ENCODE results near the gene CPT2. TPM values are rescaled to one million over a fixed set of nuclear protein-coding genes. Genes with fewer than 3 reads are reported as not detected.

The CPT2 gene
- total RNA-seq, 1 experiment from 2014 or later: 14.4 TPM

DNA sequence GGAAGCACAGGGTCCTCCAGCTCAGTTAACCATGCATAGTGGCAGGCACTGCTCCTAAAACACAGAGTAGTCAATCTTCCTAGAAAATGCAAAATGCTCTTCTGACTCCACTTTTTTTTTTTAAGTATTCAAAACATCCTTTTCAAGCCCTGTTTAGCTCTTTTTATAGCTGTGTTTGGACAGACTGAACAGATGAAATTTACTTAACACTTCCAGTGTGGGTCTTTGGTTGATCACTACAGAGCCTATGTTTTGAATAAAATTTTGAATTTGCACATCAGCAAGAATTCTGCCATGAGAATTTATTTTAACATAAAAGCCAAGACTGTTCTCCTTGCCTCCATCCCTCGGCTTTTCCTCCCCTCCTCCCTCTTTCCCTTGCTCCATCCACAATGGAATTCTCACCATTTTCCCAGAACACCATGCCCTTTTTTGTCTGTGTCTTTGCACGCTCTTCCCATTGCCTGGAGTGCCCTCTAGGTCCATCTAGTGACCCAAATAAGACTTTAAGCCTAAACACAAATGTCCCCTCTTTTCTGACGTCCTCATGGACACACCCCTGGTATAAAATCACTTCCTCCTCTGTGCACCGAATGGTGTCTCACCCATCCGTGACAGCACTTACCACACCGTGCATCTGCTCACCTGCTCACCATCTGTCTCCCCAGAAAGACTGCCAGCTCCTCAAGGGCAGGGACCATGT lies 24.0 kb upstream of the CPT2 start:
- no TSS peak for BruUV-seq (replicated peaks)
- no peaks in the 10 kb centered on the region for H3K36me3 Mint-ChIP-seq (ENCODE audit: insufficient read depth, unreplicated experiment)

DNA sequence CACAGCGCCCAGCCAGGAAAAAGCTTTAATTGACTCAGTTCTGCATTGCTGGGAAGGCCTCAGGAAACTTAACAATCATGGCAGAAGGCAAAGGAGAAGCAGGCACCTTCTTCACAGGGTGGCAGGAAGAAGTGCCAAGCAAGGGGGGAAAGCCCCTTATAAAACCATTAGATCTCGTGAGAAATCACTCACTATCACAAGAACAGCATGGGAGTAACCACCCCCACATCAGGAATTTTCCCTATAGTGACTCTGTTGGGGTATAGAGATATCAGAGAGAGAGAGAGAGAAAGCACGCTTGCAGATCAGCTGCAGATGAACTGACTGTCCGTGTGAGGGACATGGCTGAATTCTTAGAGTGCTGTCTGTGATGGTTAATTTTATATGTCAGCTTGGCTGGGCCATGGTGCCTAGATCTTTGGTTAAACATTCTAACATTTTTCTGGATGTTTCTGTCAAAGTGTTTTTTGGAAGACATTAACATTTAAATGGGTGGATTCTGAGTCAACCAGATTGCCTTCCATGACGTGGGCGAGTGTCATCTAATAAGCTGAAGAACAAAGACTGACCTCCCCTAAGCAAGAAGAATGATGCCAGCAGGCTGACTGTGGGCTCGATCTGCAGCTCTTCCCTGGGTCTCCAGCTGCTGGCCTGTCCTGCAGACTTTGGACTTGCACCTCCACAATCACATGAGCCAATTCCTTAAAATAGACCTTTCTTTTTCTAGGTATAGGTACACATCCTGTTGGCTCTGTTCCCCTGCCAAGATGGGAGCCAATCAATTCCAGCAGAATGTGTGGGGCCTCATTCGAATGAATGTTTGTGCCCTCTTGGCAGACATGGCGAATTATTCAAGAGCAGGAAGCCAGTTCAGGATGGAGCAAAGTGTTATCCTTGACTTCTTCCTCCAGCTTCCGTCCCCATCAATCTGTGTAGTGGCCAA lies 21.4 kb upstream of the CPT2 start:
- TF ChIP-seq, protein P1, sequence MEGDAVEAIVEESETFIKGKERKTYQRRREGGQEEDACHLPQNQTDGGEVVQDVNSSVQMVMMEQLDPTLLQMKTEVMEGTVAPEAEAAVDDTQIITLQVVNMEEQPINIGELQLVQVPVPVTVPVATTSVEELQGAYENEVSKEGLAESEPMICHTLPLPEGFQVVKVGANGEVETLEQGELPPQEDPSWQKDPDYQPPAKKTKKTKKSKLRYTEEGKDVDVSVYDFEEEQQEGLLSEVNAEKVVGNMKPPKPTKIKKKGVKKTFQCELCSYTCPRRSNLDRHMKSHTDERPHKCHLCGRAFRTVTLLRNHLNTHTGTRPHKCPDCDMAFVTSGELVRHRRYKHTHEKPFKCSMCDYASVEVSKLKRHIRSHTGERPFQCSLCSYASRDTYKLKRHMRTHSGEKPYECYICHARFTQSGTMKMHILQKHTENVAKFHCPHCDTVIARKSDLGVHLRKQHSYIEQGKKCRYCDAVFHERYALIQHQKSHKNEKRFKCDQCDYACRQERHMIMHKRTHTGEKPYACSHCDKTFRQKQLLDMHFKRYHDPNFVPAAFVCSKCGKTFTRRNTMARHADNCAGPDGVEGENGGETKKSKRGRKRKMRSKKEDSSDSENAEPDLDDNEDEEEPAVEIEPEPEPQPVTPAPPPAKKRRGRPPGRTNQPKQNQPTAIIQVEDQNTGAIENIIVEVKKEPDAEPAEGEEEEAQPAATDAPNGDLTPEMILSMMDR (IDR thresholded peaks at IDR 0.05; ENCODE audit: insufficient read depth in 1 of 2, low read depth in 1 of 2, low read length in 1 of 2, severe bottlenecking in 1 of 2, unreplicated experiment in 1 of 2): no peak
- no peaks in the 10 kb centered on the region for H3K36me3 Mint-ChIP-seq (ENCODE audit: insufficient read depth, unreplicated experiment)
- no peaks in the 10 kb centered on the region for H3K36me3 ChIP-seq (ENCODE audit: control insufficient read depth, insufficient read depth, low read length)
- peaks cover 18% of the 10 kb centered on the region for H3K4me1 Mint-ChIP-seq (ENCODE audit: low read depth, unreplicated experiment)
- no peak for DNase-seq
- H3K9me3 ChIP-seq: no peaks in the 10 kb centered on the region
- no peak overlapping the region for H3K27ac Mint-ChIP-seq (ENCODE audit: unreplicated experiment)
- H3K9me3 Mint-ChIP-seq (ENCODE audit: unreplicated experiment): no peaks in the 10 kb centered on the region
- 0 out of 2 replicates have a peak, but pooled peaks cover 4% of the 10 kb centered on the region for H3K4me1 ChIP-seq
- ChIA-PET CTCF (no interaction called here), POLR2A (no interaction called here)
- intact Hi-C loops (cut with micrococcal nuclease; ENCODE audit: unreplicated experiment): loop anchor here (5.0 kb wide), 1 partner anchor 268 kb away; no protein-coding TSS in a partner anchor
- H3K4me3 Mint-ChIP-seq (ENCODE audit: unreplicated experiment): no peak overlapping the region
- no peaks in the 10 kb centered on the region for H3K27me3 ChIP-seq (replicated peaks; ENCODE audit: control insufficient read depth, insufficient read depth, low read length)
- no peak overlapping the region for H3K4me3 ChIP-seq (ENCODE audit: low read depth, low read length)
- no TSS peak for BruUV-seq (replicated peaks)
- no peaks in the 10 kb centered on the region for H3K27me3 Mint-ChIP-seq (ENCODE audit: insufficient read depth, unreplicated experiment)

More for the DNA sequence above, 24.0 kb upstream of the CPT2 start:
- CTCF ChIA-PET: no interaction called here
- Histone ChIP-seq H3K27me3 (replicated peaks; ENCODE audit: control insufficient read depth, insufficient read depth, low read length) (no peaks in the 10 kb centered on the region), H3K36me3 (ENCODE audit: control insufficient read depth, insufficient read depth, low read length) (no peaks in the 10 kb centered on the region), H3K9me3 (no peaks in the 10 kb centered on the region), H3K4me3 (ENCODE audit: low read depth, low read length) (no peak overlapping the region), H3K4me1 (no peaks in the 10 kb centered on the region)
- POLR2A ChIA-PET: no interaction called here
- Mint-ChIP-seq H3K4me1 (ENCODE audit: low read depth, unreplicated experiment) (peaks cover 18% of the 10 kb centered on the region), H3K27me3 (ENCODE audit: insufficient read depth, unreplicated experiment) (no peaks in the 10 kb centered on the region), H3K27ac (ENCODE audit: unreplicated experiment) (no peak overlapping the region), H3K4me3 (ENCODE audit: unreplicated experiment) (no peak overlapping the region), H3K9me3 (ENCODE audit: unreplicated experiment) (no peaks in the 10 kb centered on the region)
- DNase-seq: no peak
- intact Hi-C loops (cut with micrococcal nuclease; ENCODE audit: unreplicated experiment): no loop called here
- TF ChIP-seq, protein P1 (IDR thresholded peaks at IDR 0.05; ENCODE audit: insufficient read depth in 1 of 2, low read depth in 1 of 2, low read length in 1 of 2, severe bottlenecking in 1 of 2, unreplicated experiment in 1 of 2): peak in 1 of 2 experiments; percentile 8

DNA sequence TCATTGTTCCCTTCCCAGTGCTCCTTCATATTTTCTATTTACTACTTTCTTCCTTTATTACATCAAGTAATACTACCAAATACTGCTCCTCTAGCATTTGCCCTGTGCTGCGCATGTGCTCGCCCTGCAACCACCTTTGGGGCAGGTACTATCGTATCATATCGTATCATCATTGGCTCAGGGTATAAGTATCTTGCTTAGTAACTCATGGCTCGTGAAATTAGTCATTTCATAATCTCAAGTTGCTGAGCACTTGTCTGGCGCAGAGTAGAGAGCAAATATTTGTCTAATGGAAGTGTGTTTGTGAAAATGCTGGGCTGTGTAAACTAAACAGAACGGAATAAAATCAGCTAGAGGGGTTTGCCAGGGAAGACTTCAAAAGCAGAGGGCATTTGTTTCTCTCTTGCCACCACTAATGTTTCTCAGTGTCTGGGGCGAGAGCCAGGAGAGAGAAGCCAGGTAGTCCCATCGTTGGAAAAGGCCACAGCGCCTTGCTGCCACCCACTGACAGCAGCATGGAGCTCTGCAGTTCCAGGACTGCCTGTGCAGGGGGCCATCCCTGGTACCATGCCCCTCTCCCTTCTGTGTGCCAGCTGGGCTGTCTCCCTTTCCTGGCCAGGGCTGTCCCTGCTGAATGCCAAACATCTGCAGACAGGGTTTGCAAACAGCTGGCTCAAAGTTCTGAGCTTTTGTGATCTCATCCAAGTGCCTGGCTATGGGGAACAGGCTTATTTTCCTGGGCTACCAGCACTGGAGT lies 20.0 kb upstream of the CPT2 start:
- POLR2A ChIA-PET: no interaction called here
- intact Hi-C loops (cut with micrococcal nuclease; ENCODE audit: unreplicated experiment): loop anchor here (5.0 kb wide), 1 partner anchor 269 kb away; no protein-coding TSS in a partner anchor
- Histone ChIP-seq H3K4me1 (0 out of 2 replicates have a peak, but pooled peaks cover 4% of the 10 kb centered on the region), H3K36me3 (ENCODE audit: control insufficient read depth, insufficient read depth, low read length) (no peaks in the 10 kb centered on the region), H3K27me3 (replicated peaks; ENCODE audit: control insufficient read depth, insufficient read depth, low read length) (no peaks in the 10 kb centered on the region), H3K4me3 (ENCODE audit: low read depth, low read length) (no peak overlapping the region), H3K9me3 (no peaks in the 10 kb centered on the region)
- Mint-ChIP-seq H3K36me3 (ENCODE audit: insufficient read depth, unreplicated experiment) (no peaks in the 10 kb centered on the region), H3K9me3 (ENCODE audit: unreplicated experiment) (no peaks in the 10 kb centered on the region), H3K4me3 (ENCODE audit: unreplicated experiment) (no peak overlapping the region), H3K27me3 (ENCODE audit: insufficient read depth, unreplicated experiment) (no peaks in the 10 kb centered on the region), H3K4me1 (ENCODE audit: low read depth, unreplicated experiment) (peaks cover 18% of the 10 kb centered on the region), H3K27ac (ENCODE audit: unreplicated experiment) (no peak overlapping the region)
- CTCF ChIA-PET: interaction anchor here (0.5 to 0.9 kb wide), 2 partner anchors 10 to 497 kb away, joined by 3 read pairs; no protein-coding TSS in a partner anchor
- BruUV-seq (replicated peaks): no TSS peak
- DNase-seq: peak in 1 of 2 experiments; percentile 36
- TF ChIP-seq, protein P1 (IDR thresholded peaks at IDR 0.05; ENCODE audit: insufficient read depth in 1 of 2, low read depth in 1 of 2, low read length in 1 of 2, severe bottlenecking in 1 of 2, unreplicated experiment in 1 of 2): peak in 1 of 2 experiments; percentile 36
